Epithelial cell of esophagus (primary cell): ENCODE data around the gene ZNF532.

Source experiments
- DNase-seq: peaks from one replicate; pipeline ENCODE4 v3.0.0; 2010; ENCODE audit warnings: low read depth
- H3K4me3 ChIP-seq: 2 replicates; pipeline ENCODE4 v1.5.1; 2011; ENCODE audit warnings: mild to moderate bottlenecking, low read length, control low read depth
- CTCF ChIP-seq: IDR thresholded peaks from 2 replicates; pipeline ENCODE4 v1.5.1; 2011; ENCODE audit warnings: low read depth, mild to moderate bottlenecking, low read length, control low read depth, inconsistent platforms; ENCODE audit not compliant: insufficient read depth; ENCODE audit errors: missing control alignments

Gene ZNF532

GRCh38 chr18:58992301-58993231 lies 127.9 kb downstream of the ZNF532 start:
- no peak overlapping the region for H3K4me3 ChIP-seq
- no peak for DNase-seq
- TF ChIP-seq CTCF, result no peak

DNA sequence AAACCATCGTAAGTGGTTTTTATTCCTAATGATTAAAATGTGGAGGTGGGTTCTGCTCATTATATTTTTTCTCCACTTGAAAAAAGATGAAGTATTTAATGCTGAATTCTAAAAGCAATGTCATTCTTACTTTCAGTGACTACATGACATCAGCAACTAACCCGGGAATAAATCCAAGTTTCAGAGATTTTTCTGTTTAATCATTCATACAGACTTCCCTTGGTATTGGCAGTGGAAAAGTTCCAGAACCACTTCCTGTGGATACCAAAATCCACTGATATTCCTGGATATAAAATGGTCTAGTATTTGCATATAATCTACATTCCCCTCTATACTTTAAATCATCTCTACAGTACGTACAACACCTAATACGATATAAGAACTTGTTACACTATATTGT lies 128.6 kb downstream of the ZNF532 start:
- TF ChIP-seq CTCF, result no peak

DNA sequence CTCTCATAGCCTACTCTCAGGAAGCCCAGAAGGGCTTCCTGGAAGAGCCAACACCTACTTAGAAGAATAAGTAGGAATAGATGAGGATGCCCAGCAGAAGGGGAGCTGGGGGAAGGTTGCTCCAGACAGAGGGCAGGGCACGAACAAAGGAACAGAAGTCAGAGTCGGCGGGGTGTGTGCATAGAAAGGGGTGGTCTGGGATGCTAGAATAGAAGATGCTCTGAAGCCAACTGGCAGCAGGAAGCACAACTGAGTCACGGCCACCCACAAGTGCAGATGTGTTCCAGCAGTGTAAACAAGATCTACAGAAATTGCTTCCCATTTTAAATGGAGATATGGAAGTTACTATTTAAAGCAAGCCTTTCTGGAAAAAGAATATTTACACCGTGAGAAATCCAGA lies 131.0 kb downstream of the ZNF532 start:
- H3K4me3 ChIP-seq, result no peak overlapping the region
- no peak for DNase-seq
- TF ChIP-seq CTCF, result no peak

More for the DNA sequence above, 128.6 kb downstream of the ZNF532 start:
- peak; percentile 53 for DNase-seq
- H3K4me3 ChIP-seq, result no peak overlapping the region

GRCh38 chr18:58996131-58996641 lies 131.5 kb downstream of the ZNF532 start:
- DNase-seq, result peak; percentile 59
- TF ChIP-seq CTCF, result no peak
- H3K4me3 ChIP-seq, result no peak overlapping the region

GRCh38 chr18:58996696-58997095 lies 132.0 kb downstream of the ZNF532 start:
- no peak for TF ChIP-seq CTCF

GRCh38 chr18:58997811-58998337 lies 133.2 kb downstream of the ZNF532 start:
- no peak for TF ChIP-seq CTCF
- peak; percentile 37 for DNase-seq
- no peak overlapping the region for H3K4me3 ChIP-seq

More at GRCh38 chr18:58996696-58997095, 132.0 kb downstream of the ZNF532 start:
- H3K4me3 ChIP-seq, result no peak overlapping the region
- DNase-seq, result no peak
